Esophagus squamous epithelium (tissue), 4 donors: ENCODE results near the gene TXNRD1.

Source experiments
- CTCF ChIP-seq, 6 experiments: fragments of 450-650 bp in 4 of 6; fragments of 200-600 bp in 2 of 6; sonication (generic) in 2 of 6; IDR thresholded peaks; one replicate each; pipeline ENCODE4 v1.5.1; 2016 to 2019; ENCODE audit warnings: antibody characterized with exemption in 6 of 6, mild to moderate bottlenecking in 4 of 6, moderate library complexity in 4 of 6
- POLR2A ChIP-seq, 4 donors: fragments of 450-650 bp; IDR thresholded peaks; one replicate each; pipeline ENCODE4 v1.6.1; 2017; ENCODE audit warnings: antibody characterized with exemption in 4 of 4, mild to moderate bottlenecking in 4 of 4, moderate library complexity in 3 of 4

GRCh38 chr12:104177663-104178501, 37.7 kb upstream of the TXNRD1 start:
- TF ChIP-seq CTCF (IDR thresholded peaks at IDR 0.05) (peak in 2 of 6 experiments; percentile 11), POLR2A (IDR thresholded peaks at IDR 0.05) (no peak)
